BLaER1 treated with 17β-estradiol and CSF1 and Interleukin-3, amounts not matched to agents 10 nM and 100 nM (cell line): ENCODE results near the gene BHLHA9.

Source experiments
- H3K27ac ChIP-seq, 11 experiments: shearing (Covaris generic); formaldehyde crosslinking; 2 replicates each; pipeline ENCODE4 v1.8.1; 2022
- H3K27me3 ChIP-seq, 11 experiments: shearing (Covaris generic); formaldehyde crosslinking; 2 replicates each; pipeline ENCODE4 v1.8.1; 2022
- H3K36me3 ChIP-seq, 11 experiments: shearing (Covaris generic); formaldehyde crosslinking; 2 replicates each; pipeline ENCODE4 v1.8.1; 2022
- H3K4me1 ChIP-seq, 10 experiments: shearing (Covaris generic); formaldehyde crosslinking; 2 replicates each; pipeline ENCODE4 v1.8.1; 2022
- H3K4me2 ChIP-seq, 11 experiments: shearing (Covaris generic); formaldehyde crosslinking; 2 replicates each; pipeline ENCODE4 v1.8.1; 2022
- H3K4me3 ChIP-seq, 10 experiments: shearing (Covaris generic); formaldehyde crosslinking; 2 replicates each; pipeline ENCODE4 v1.8.1; 2022
- H3K9ac ChIP-seq, 11 experiments: shearing (Covaris generic); formaldehyde crosslinking; 2 replicates each; pipeline ENCODE4 v1.8.1; 2022
- H3K9me3 ChIP-seq, 11 experiments: shearing (Covaris generic); formaldehyde crosslinking; replicated peaks in 1 of 11; 2 replicates each; pipeline ENCODE4 v1.8.1; 2022
- H4K20me1 ChIP-seq, 11 experiments: shearing (Covaris generic); formaldehyde crosslinking; 2 replicates each; pipeline ENCODE4 v1.8.1; 2022
- Cebpa-rat ChIP-seq, 11 experiments: shearing (Covaris generic); IDR thresholded peaks; 2 replicates each; pipeline ENCODE4 v1.8.1; 2022

The BHLHA9 gene

DNA sequence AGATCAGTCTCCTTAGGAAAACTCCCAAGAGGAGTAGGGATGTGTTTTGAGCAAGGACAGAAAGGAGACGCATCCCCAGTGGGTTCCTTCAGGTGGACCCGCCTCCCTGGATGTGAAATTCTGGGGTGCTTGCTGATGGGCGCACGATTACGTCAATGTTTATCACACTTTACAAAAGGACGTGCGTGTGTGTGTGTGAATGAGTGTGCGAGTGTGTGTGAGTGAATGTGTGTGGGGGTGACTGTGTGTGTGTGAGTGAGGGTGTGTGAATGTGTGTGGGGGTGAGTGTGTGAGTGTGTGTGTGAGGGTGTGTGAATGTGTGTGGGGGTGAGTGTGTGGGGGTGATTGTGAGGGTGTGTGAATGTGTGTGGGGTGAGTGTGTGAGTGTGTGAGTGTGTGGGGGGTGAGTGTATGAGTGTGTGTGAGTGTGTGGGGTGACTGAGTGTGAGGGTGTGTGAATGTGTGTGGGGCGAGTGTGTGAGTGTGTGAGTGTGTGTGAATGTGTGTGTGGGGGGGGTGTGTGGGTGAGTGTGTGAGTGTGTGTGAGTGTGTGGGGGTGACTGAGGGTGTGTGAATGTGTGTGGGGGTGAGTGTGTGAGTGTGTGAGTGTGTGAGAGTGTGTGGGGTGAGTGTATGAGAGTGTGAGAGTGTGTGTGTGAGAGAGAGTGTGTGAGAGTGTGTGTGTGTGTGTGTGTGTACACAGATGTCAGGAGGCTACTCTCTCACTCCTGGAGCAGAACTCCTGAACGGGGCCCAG is 5.1 kb downstream of the BHLHA9 start:
- TF ChIP-seq Cebpa-rat (IDR thresholded peaks at IDR 0.05), result no peak
- Histone ChIP-seq H3K36me3 (no peaks in the 10 kb centered on the region), H3K27me3 (peaks cover 18 to 27% (median 23%) of the 10 kb centered on the region in 11 experiments), H3K9me3 (no peaks in the 10 kb centered on the region), H3K27ac (no peak overlapping the region), H3K4me2 (peak overlapping the region; percentile 16 to 83 (median 60); a peak in 12 of 22 replicates), H3K4me3 (no peak overlapping the region), H4K20me1 (no peaks in the 10 kb centered on the region), H3K4me1 (peaks cover 0 to 35% (median 27%) of the 10 kb centered on the region in 10 experiments; a peak in 16 of 20 replicates), H3K9ac (peak overlapping the region in 2 of 11 experiments; percentile 21 to 35; a peak in 2 of 22 replicates)

DNA sequence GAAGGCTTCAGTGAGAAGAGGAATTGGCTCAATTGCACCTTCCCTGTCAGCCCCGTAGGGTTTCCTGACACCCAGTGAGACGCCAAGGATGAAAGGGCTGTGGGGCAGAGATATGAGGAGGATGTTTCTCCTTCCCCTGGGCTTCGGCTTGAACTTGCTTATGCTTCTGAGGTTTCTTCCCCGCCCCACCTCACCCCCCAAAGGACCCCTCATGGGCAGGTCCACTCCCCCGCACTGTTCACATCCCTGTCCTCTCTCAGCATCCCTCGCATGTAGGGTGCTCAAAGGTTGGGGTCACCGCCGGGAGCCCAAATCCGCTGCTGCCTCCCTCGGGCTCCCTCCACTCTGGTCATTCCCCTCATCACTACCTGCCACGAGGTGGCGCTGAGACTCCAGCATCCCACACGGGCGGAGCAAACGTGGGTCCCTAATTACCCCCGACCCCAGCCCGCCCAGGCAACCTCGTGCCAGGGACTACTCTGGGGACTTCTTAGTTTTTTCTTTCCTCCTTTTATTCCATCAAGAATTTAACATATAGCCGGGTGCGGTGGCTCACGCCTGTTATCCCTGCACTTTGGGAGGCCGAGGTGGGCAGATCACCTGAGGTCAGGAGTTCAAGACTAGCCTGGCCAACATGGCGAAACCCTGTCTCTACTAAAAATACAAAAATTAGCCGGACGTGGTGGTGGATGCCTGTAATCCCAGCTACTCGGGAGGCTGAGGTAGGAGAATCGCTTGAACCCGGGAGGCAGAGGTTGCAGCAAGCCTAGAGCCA is 5.9 kb downstream of the BHLHA9 start:
- peak overlapping the region in 3 of 11 experiments; percentile 5 to 35 (median 21); a peak in 3 of 22 replicates for H3K9ac ChIP-seq
- peaks cover 0 to 37% (median 30%) of the 10 kb centered on the region in 10 experiments; a peak in 16 of 20 replicates for H3K4me1 ChIP-seq
- H4K20me1 ChIP-seq, result no peaks in the 10 kb centered on the region; a peak in 1 of 22 replicates
- H3K27me3 ChIP-seq, result peaks cover 10 to 25% (median 15%) of the 10 kb centered on the region in 11 experiments
- H3K27ac ChIP-seq, result no peak overlapping the region
- peak overlapping the region; percentile 14 to 71 (median 40); a peak in 16 of 22 replicates for H3K4me2 ChIP-seq
- no peaks in the 10 kb centered on the region for H3K9me3 ChIP-seq
- no peak overlapping the region for H3K4me3 ChIP-seq
- TF ChIP-seq Cebpa-rat (IDR thresholded peaks at IDR 0.05), result no peak
- no peaks in the 10 kb centered on the region for H3K36me3 ChIP-seq

DNA sequence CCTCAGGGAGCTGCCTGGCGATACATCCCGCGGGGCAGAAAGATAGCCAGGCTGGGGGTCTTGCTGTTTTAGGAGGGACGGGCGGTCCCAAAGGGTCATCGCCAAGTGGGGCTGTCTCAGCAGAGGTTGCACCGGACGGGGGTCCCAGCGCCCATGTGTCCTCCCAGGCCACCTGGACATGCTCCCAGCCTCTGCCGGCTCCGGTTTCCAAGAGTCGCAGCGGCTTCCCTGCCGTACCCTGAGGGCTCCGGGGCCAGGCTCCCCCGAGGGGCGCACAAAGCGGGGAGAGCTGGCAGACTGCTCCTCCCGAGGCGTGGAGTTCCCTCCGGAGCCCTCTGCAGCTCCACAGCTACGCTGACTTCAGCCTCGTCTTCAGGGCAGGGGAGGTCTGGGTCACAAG is 10.4 kb downstream of the BHLHA9 start:
- no peak for TF ChIP-seq Cebpa-rat (IDR thresholded peaks at IDR 0.05)
- no peaks in the 10 kb centered on the region for H3K36me3 ChIP-seq
- H3K4me1 ChIP-seq, result peaks cover 0 to 18% (median 12%) of the 10 kb centered on the region in 10 experiments; a peak in 12 of 20 replicates
- H3K9ac ChIP-seq, result 0 out of 22 replicates have a peak overlapping the region, but pooled peaks of 1 of the 11 experiments have one; percentile 10
- peaks cover 0 to 8% (median 0%) of the 10 kb centered on the region in 11 experiments; a peak in 5 of 22 replicates for H3K27me3 ChIP-seq
- H3K27ac ChIP-seq, result no peak overlapping the region
- H3K4me3 ChIP-seq, result no peak overlapping the region
- no peaks in the 10 kb centered on the region for H3K9me3 ChIP-seq
- peak overlapping the region in 6 of 11 experiments; percentile 27 to 54 (median 52); a peak in 7 of 22 replicates for H3K4me2 ChIP-seq
- no peaks in the 10 kb centered on the region; a peak in 1 of 22 replicates for H4K20me1 ChIP-seq

DNA sequence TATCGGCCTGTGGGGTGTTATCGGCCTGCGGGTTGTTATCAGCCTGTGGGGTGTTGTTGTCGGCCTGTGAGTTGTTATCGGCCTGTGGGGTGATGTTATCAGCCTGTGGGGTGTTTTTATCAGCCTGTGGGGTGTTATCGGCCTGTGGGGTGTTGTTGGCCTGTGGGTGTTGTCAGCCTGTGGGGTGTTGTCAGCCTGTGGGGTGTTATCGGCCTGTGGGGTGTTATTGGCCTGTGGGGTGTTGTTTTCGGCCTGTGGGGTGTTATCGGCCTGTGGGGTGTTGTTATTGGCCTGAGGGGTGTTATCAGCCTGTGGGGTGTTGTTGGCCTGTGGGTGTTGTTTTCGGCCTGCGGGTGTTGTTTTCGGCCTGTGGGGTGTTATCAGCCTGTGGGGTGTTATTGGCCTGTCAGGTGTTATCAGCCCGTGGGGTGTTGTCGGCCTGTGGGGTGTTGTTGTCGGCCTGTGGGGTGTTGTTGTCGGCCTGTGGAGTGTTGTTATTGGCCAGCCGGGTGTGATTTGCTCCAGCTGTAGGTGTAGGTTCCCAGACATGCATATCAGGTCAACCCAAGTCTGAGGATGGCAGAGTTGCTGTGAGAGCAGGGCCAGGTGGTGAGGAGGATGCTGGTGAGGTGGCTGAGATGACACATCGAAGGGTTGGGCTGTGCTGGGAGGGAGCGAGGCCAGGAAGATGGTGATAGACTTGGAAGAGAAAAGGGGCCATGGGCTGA is 16.3 kb downstream of the BHLHA9 start:
- H3K4me3 ChIP-seq, result no peak overlapping the region
- H3K9ac ChIP-seq, result no peak overlapping the region
- no peak overlapping the region for H3K27ac ChIP-seq
- peaks cover 0 to 1% (median 0%) of the 10 kb centered on the region in 10 experiments; a peak in 4 of 20 replicates for H3K4me1 ChIP-seq
- TF ChIP-seq Cebpa-rat (IDR thresholded peaks at IDR 0.05), result no peak
- peaks cover 0 to 27% (median 12%) of the 10 kb centered on the region in 11 experiments; a peak in 13 of 22 replicates for H3K9me3 ChIP-seq
- H3K4me2 ChIP-seq, result no peak overlapping the region
- no peaks in the 10 kb centered on the region for H3K27me3 ChIP-seq
- H4K20me1 ChIP-seq, result no peaks in the 10 kb centered on the region
- no peaks in the 10 kb centered on the region for H3K36me3 ChIP-seq

DNA sequence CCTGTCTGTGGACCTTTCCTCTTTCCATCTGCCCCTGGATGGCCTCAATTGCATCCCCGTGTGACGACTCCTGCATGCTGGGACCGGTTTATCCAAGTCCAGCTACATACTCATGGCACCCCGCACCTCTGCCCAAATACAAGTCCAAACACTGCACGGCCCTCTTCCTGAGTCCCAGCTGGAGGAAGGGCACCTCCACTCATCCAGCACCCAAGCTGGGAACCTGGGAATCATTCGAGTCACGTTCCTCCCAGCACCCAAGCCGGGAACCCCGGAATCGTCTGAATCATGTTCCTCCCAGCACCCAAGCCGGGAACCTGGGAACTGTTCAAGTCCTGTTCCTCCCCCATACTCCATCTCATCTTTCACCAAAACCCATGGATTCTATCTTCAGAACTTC is 19.5 kb downstream of the BHLHA9 start:
- peaks cover 0 to 27% (median 12%) of the 10 kb centered on the region in 11 experiments; a peak in 13 of 22 replicates for H3K9me3 ChIP-seq
- no peak overlapping the region for H3K27ac ChIP-seq
- no peak for TF ChIP-seq Cebpa-rat (IDR thresholded peaks at IDR 0.05)
- H3K9ac ChIP-seq, result no peak overlapping the region
- no peaks in the 10 kb centered on the region for H3K27me3 ChIP-seq
- peaks cover 8 to 29% (median 21%) of the 10 kb centered on the region in 10 experiments for H3K4me1 ChIP-seq
- no peaks in the 10 kb centered on the region for H3K36me3 ChIP-seq
- no peak overlapping the region for H3K4me3 ChIP-seq
- H3K4me2 ChIP-seq, result no peak overlapping the region
- no peaks in the 10 kb centered on the region for H4K20me1 ChIP-seq

DNA sequence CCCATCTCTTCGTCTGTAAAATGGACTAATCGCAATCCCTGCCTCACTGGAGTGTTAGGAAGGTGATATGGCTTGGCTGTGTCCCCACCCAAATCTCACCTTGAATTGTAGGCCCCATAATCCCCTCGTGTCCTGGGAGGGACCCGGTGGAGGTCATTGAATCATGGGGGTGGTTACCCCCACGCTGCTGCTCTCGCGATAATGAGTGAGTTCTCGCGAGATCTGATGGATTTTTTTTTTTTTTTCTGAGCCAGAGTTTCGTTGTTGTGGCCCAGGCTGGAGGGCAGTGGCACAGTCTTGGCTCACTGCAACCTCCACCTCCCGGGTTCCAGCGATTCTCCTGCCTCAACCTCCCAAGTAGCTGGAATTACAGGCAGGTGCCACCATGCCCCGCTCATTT is 20.4 kb downstream of the BHLHA9 start:
- H3K4me2 ChIP-seq, result no peak overlapping the region
- no peak for TF ChIP-seq Cebpa-rat (IDR thresholded peaks at IDR 0.05)
- H3K4me1 ChIP-seq, result peaks cover 18 to 39% (median 31%) of the 10 kb centered on the region in 10 experiments
- H3K9ac ChIP-seq, result no peak overlapping the region
- no peak overlapping the region for H3K27ac ChIP-seq
- H3K36me3 ChIP-seq, result no peaks in the 10 kb centered on the region
- H3K27me3 ChIP-seq, result no peaks in the 10 kb centered on the region
- H4K20me1 ChIP-seq, result no peaks in the 10 kb centered on the region
- H3K4me3 ChIP-seq, result no peak overlapping the region
- peaks cover 0 to 27% (median 12%) of the 10 kb centered on the region in 11 experiments; a peak in 13 of 22 replicates for H3K9me3 ChIP-seq

DNA sequence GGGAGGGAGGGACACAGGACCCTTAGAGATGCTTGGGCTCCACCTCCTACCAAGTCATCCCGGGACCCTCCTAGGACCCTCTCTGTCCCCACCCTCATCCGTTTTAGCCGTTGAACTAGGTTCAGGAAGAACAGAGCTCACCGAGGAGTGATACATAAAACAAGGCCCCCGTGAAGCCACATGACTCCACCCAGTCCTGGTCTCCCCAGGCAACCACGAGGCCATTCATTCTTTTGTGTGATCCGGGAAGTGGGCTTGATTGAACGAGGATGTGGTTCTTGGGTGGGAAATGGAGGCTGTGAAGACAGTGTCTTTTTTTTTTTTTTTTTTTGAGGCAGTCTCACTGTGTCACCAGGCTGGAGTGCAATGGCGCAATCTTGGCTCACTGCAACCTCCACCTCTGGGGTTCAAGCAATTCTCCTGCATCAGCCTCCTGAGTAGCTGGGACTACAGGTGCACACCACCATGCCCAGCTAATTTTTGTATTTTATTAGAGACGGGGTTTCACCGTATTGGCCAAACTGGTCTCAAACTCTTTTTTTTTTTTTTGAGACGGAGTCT is 24.0 kb downstream of the BHLHA9 start:
- Histone ChIP-seq H3K4me1 (peaks cover 29 to 61% (median 48%) of the 10 kb centered on the region in 10 experiments), H3K27ac (peak overlapping the region in 9 of 11 experiments; percentile 51 to 78 (median 64); a peak in 16 of 22 replicates), H3K4me2 (peak overlapping the region; percentile 55 to 85 (median 67); a peak in 20 of 22 replicates), H3K9me3 (peaks cover 0 to 14% (median 0%) of the 10 kb centered on the region in 11 experiments; a peak in 7 of 22 replicates), H3K36me3 (no peaks in the 10 kb centered on the region), H3K9ac (peak overlapping the region in 8 of 11 experiments; percentile 14 to 48 (median 27); a peak in 7 of 22 replicates), H3K27me3 (peaks cover 0 to 15% (median 5%) of the 10 kb centered on the region in 11 experiments; a peak in 10 of 22 replicates), H4K20me1 (no peaks in the 10 kb centered on the region), H3K4me3 (no peak overlapping the region)
- TF ChIP-seq Cebpa-rat (IDR thresholded peaks at IDR 0.05), result peak in 7 of 11 experiments; percentile 40 to 76 (median 40); a peak in 5 of 22 replicates

DNA sequence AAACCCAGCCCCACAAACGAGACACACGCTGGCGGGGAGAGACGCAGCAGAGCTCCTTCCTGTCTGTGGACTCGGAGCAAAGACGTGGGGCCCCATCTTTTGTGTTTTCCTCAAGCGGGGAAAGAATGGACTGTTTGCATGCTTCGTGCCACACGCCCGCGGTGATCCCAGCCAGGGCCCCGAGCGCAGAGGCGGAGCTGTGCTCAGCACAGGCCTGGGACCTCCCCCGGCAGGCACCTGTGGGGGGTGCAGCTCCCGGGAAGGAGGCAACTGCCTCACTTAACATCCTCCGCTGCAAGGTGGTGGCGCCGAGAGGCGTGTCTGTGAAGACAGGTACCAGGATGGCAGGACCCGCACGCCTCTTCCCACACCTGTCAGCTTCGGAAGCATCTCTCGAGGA is 28.4 kb downstream of the BHLHA9 start:
- H3K4me3 ChIP-seq, result no peak overlapping the region
- peak overlapping the region in 2 of 11 experiments; percentile 9 to 15; a peak in 2 of 22 replicates for H3K9ac ChIP-seq
- no peak overlapping the region for H3K27ac ChIP-seq
- peaks cover 0 to 3% (median 0%) of the 10 kb centered on the region in 11 experiments; a peak in 1 of 22 replicates for H4K20me1 ChIP-seq
- TF ChIP-seq Cebpa-rat (IDR thresholded peaks at IDR 0.05), result no peak
- no peaks in the 10 kb centered on the region for H3K36me3 ChIP-seq
- peaks cover 38 to 71% (median 62%) of the 10 kb centered on the region in 10 experiments for H3K4me1 ChIP-seq
- H3K9me3 ChIP-seq, result no peaks in the 10 kb centered on the region
- H3K27me3 ChIP-seq, result peaks cover 0 to 15% (median 5%) of the 10 kb centered on the region in 11 experiments; a peak in 10 of 22 replicates
- peak overlapping the region; percentile 25 to 59 (median 49); a peak in 21 of 22 replicates for H3K4me2 ChIP-seq
